Stimulated activated CD4-positive, alpha-beta T cell treated with anti-CD3 and anti-CD28 coated beads, Interleukin-4, amount 100 ng/mL, for 1 hour (primary cell): ENCODE results near the gene TNC.
"Not testable (repeated sequence)": the region's sequence is repeated elsewhere in the genome, so short reads cannot be mapped to it uniquely, and the experiment has no call there.

ENCODE experiments used
- DNase-seq: peaks from one replicate; pipeline ENCODE4 v3.0.0-alpha.2; 2020

Gene TNC

GRCh38 chr9:115134941-115135340, 17.0 kb upstream of the TNC start:
- DNase-seq = no peak

GRCh38 chr9:115133649-115134048, 15.7 kb upstream of the TNC start:
- DNase-seq = no peak

GRCh38 chr9:115132648-115133047, 14.7 kb upstream of the TNC start:
- no peak for DNase-seq

GRCh38 chr9:115130176-115130575, 12.2 kb upstream of the TNC start:
- no peak for DNase-seq

- not testable (repeated sequence) for DNase-seq
Observed at GRCh38 chr9:115128726-115129125, 10.8 kb upstream of the TNC start.

GRCh38 chr9:115127191-115127817, 9.3 kb upstream of the TNC start:
- DNase-seq = no peak

GRCh38 chr9:115126404-115126803, 8.4 kb upstream of the TNC start:
- no peak for DNase-seq

GRCh38 chr9:115122937-115123336, 5.0 kb upstream of the TNC start:
- DNase-seq = no peak

- DNase-seq = no peak
Observed at GRCh38 chr9:115121181-115121580, 3.2 kb upstream of the TNC start.

GRCh38 chr9:115118879-115119218, 892 bp upstream of the TNC start:
- DNase-seq = no peak

GRCh38 chr9:115116421-115117284, 1.3 kb downstream of the TNC start:
- no peak for DNase-seq

GRCh38 chr9:115115924-115116323, 2.0 kb downstream of the TNC start:
- DNase-seq = no peak

- DNase-seq = no peak
Observed at GRCh38 chr9:115115117-115115880, 2.7 kb downstream of the TNC start.

GRCh38 chr9:115114546-115114945, 3.4 kb downstream of the TNC start:
- DNase-seq = no peak

- DNase-seq = no peak
Observed at GRCh38 chr9:115114084-115114483, 3.9 kb downstream of the TNC start.

- DNase-seq = no peak
Observed at GRCh38 chr9:115111874-115112273, 6.1 kb downstream of the TNC start.

GRCh38 chr9:115109486-115109885, 8.5 kb downstream of the TNC start:
- no peak for DNase-seq

GRCh38 chr9:115107701-115108100, 10.3 kb downstream of the TNC start:
- DNase-seq = no peak

GRCh38 chr9:115106642-115107041, 11.3 kb downstream of the TNC start:
- DNase-seq = no peak

- no peak for DNase-seq
Observed at GRCh38 chr9:115106001-115106400, 12.0 kb downstream of the TNC start.

GRCh38 chr9:115104908-115105307, 13.0 kb downstream of the TNC start:
- no peak for DNase-seq

- DNase-seq = no peak
Observed at GRCh38 chr9:115103746-115104477, 14.0 kb downstream of the TNC start.

GRCh38 chr9:115099901-115100300, 18.1 kb downstream of the TNC start:
- no peak for DNase-seq
